Neuron (in vitro differentiated cells): ENCODE results near the gene UTF1.
"Not testable (repeated sequence)": the region's sequence is repeated elsewhere in the genome, so short reads cannot be mapped to it uniquely, and the experiment has no call there.

Source experiments
- H2AFZ ChIP-seq: one replicate; pipeline ENCODE4 v1.6.1; 2013; ENCODE audit warnings: low read depth, mild to moderate bottlenecking, inconsistent platforms, low read length, moderate library complexity
- H3K27me3 ChIP-seq: one replicate; pipeline ENCODE4 v1.6.1; 2013; ENCODE audit warnings: low read length; ENCODE audit not compliant: insufficient read depth
- H3K36me3 ChIP-seq: one replicate; pipeline ENCODE4 v1.6.1; 2013; ENCODE audit warnings: low read length; ENCODE audit not compliant: insufficient read depth
- H3K4me1 ChIP-seq: one replicate; pipeline ENCODE4 v1.6.1; 2013; ENCODE audit warnings: low read length; ENCODE audit not compliant: insufficient read depth
- H3K4me3 ChIP-seq: 2 replicates; pipeline ENCODE4 v1.5.1; 2013; ENCODE audit warnings: mild to moderate bottlenecking, low read length, moderate library complexity
- H3K9me3 ChIP-seq: one replicate; pipeline ENCODE4 v1.6.1; 2013; ENCODE audit warnings: low read length

The UTF1 gene

DNA sequence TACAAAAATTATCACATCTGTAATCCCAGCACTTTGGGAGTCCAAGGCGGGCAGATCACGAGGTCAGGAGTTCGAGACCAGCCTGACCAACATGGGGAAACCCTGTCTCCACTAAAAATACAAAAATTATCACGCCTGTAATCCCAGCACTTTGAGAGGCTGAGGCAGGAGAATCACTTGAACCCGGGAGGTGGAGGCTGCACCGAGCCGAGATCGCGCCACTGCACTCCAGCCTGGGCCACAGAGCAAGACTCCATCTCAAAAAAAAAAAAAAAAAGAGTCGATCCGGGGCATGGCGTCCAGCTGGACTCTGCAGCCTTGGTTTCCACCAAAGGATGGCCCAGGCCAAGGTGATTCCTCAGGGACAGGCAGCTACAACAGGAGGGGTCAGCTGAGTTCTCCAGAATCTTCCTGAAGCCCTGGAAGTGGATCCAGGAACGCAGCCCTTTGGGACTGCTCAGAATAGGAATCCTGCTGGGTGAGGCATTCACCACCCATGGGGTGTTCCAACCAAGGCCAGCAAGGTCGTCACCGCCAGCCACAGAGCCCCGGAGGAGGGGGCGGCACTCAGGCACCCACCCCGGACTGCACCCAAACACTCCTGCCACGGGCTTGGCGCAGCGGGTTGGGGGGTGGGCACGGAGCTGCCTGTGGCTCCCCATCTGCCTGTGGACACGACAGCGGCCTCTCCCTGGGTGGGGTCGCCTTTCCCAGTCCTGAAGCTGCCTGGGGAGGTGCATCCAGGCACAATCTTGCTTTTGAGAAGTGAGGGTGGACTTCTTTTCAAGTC, 12.0 kb upstream of the UTF1 start:
- Histone ChIP-seq H3K27me3 (peaks cover 17% of the 10 kb centered on the region), H3K4me1 (no peaks in the 10 kb centered on the region), H2AFZ (no peak overlapping the region), H3K4me3 (no peak overlapping the region), H3K36me3 (no peaks in the 10 kb centered on the region), H3K9me3 (peaks cover 6% of the 10 kb centered on the region)

DNA sequence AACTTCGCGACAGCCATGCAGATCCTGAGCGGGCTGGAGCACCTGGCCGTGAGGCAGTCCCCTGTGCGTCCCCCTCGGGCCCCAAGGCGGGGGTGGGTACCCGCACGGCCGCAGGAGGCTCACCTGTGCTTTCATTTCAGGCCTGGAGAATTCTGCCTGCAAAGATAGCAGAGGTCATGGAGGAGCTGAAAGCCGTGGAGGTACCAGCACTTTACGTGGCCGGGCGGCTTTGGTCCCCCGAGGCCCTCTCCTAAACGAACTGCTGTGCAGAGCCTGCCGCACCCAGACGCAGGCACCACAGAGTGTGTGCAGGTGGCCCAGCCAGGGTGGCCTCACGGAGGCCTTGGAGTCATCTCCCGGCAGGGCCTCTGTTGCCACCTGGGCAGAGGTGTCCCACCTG, 11.1 kb upstream of the UTF1 start:
- H2AFZ ChIP-seq: no peak overlapping the region
- no peaks in the 10 kb centered on the region for H3K4me1 ChIP-seq
- H3K9me3 ChIP-seq: peaks cover 6% of the 10 kb centered on the region
- H3K27me3 ChIP-seq: peaks cover 17% of the 10 kb centered on the region
- H3K4me3 ChIP-seq: no peak overlapping the region
- H3K36me3 ChIP-seq: no peaks in the 10 kb centered on the region

GRCh38 chr10:133219782-133220181, 10.2 kb upstream of the UTF1 start:
- no peak overlapping the region for H3K4me3 ChIP-seq

DNA sequence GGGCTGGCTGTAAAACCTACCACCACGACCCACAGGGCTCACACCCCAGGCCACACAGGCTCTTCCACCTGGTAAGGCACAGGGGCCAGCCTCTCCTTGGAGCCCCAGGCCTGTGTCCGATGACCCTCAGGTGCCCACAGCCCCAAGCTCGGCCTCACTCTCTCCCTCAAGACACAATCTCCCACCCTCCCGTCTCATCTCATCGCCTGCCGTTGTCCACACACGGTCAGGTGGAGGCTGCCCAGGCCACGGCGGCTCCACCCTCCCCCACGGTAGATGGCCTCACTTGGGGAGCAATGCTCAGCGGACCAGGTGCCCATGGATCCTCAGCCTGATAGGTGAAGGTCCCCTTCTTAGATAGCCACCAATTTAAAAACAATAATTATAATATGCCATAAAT, 8.7 kb upstream of the UTF1 start:
- Histone ChIP-seq H3K4me3 (no peak overlapping the region), H3K27me3 (peaks cover 19% of the 10 kb centered on the region), H3K36me3 (no peaks in the 10 kb centered on the region), H3K9me3 (no peaks in the 10 kb centered on the region), H3K4me1 (peaks cover 10% of the 10 kb centered on the region), H2AFZ (no peak overlapping the region)

More at GRCh38 chr10:133219782-133220181, 10.2 kb upstream of the UTF1 start:
- H3K36me3 ChIP-seq: no peaks in the 10 kb centered on the region
- H2AFZ ChIP-seq: no peak overlapping the region
- H3K9me3 ChIP-seq: peaks cover 6% of the 10 kb centered on the region
- H3K4me1 ChIP-seq: no peaks in the 10 kb centered on the region
- peaks cover 17% of the 10 kb centered on the region for H3K27me3 ChIP-seq

GRCh38 chr10:133221756-133222155, 8.3 kb upstream of the UTF1 start:
- not testable (repeated sequence) for H3K36me3 ChIP-seq, H2AFZ ChIP-seq, H3K4me3 ChIP-seq, H3K9me3 ChIP-seq
- H3K27me3 ChIP-seq: peaks cover 21% of the 10 kb centered on the region
- peaks cover 10% of the 10 kb centered on the region for H3K4me1 ChIP-seq

GRCh38 chr10:133224076-133224475, 5.9 kb upstream of the UTF1 start:
- H3K36me3 ChIP-seq: no peaks in the 10 kb centered on the region
- H3K27me3 ChIP-seq: peaks cover 34% of the 10 kb centered on the region
- peaks cover 10% of the 10 kb centered on the region for H3K4me1 ChIP-seq
- no peak overlapping the region for H3K4me3 ChIP-seq
- H2AFZ ChIP-seq: no peak overlapping the region
- peaks cover 3% of the 10 kb centered on the region for H3K9me3 ChIP-seq

DNA sequence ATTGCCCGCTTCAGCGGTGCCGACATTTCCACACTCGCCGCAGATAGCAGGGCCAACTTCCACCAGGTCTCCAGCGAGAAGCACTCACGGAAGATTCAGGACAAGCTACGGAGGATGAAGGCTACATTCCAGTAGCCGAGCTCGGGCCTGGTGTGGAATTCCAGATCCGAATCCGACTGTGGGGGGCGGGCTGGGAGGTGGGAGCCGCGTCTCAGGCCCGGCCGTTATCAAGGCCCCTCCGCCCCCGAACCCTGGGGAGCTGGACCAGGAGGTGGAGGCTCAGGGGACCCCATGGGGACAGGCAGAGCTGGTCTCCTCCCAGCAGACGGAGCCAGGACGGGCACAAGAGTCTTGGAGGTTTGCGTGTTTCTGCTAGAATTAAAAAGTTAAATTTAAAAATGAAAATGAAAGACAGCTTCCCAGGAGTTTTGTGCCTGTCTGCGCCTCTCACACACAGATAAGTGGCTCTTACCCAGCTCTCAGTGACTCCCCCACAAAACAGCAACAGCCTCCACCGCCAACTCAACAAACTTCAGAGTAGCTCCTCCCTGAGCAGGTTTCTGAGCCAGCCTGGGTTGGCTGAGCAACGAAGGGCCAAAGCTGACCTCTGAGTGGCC, 5.2 kb upstream of the UTF1 start:
- Histone ChIP-seq H3K9me3 (peaks cover 3% of the 10 kb centered on the region), H3K27me3 (peaks cover 34% of the 10 kb centered on the region), H3K4me3 (no peak overlapping the region), H3K4me1 (peaks cover 10% of the 10 kb centered on the region), H2AFZ (no peak overlapping the region), H3K36me3 (no peaks in the 10 kb centered on the region)

GRCh38 chr10:133225707-133226191, 4.3 kb upstream of the UTF1 start:
- no peak overlapping the region for H2AFZ ChIP-seq
- no peak overlapping the region for H3K4me3 ChIP-seq
- H3K36me3 ChIP-seq: no peaks in the 10 kb centered on the region
- peaks cover 37% of the 10 kb centered on the region for H3K27me3 ChIP-seq
- H3K4me1 ChIP-seq: peaks cover 10% of the 10 kb centered on the region
- H3K9me3 ChIP-seq: peaks cover 3% of the 10 kb centered on the region

DNA sequence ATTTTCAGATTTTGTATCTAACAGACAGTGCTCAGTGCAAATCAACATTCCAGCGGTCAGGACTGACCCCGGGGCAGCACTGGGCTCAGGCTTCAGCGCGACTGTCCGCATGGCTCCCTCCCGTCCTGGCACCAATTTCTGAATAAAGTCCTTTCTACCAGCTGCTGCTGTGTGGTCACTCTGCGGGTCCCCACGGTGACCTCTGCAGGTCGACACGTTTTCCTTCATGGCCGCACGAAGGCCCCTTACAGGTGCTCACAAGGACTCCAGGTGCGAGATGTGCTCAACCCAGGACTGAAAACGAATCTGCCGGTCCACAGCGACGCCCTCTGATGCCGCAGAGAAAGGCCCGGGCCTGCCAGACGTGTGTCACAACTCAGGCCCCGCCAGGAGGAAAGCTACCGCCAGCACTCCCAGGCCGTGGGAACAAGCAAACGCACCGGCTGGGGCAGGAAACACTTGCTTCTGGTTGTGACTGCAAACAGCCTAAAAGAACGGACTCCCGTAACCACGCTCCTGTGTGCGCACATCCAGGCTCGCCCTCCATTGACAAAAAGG, 3.7 kb upstream of the UTF1 start:
- no peaks in the 10 kb centered on the region for H3K36me3 ChIP-seq
- H3K4me3 ChIP-seq: no peak overlapping the region
- H2AFZ ChIP-seq: no peak overlapping the region
- H3K9me3 ChIP-seq: peaks cover 3% of the 10 kb centered on the region
- peaks cover 11% of the 10 kb centered on the region for H3K4me1 ChIP-seq
- peaks cover 34% of the 10 kb centered on the region for H3K27me3 ChIP-seq

DNA sequence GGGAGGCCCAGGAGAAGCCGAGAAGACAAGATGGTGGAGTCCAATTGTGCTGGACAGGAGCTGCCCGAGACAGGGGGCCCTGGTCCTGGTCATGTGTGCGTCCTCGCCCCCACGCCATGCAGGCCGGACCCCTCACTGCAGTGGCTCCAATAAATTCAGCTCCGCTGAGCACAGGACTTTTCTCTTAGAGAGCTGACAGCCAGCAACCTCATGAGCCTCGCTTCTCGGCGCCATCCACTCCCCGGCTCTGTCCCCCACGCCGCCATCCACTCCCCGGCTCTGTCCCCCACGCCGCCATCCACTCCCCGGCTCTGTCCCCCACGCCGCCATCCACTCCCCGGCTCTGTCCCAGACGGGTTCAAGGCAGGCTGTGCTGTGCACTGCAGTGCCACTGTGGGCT, 2.8 kb upstream of the UTF1 start:
- Histone ChIP-seq H3K4me1 (peaks cover 14% of the 10 kb centered on the region), H3K36me3 (no peaks in the 10 kb centered on the region), H2AFZ (no peak overlapping the region), H3K4me3 (no peak overlapping the region), H3K9me3 (peaks cover 3% of the 10 kb centered on the region), H3K27me3 (peaks cover 43% of the 10 kb centered on the region)

- peaks cover 5% of the 10 kb centered on the region for H3K9me3 ChIP-seq
- no peak overlapping the region for H3K4me3 ChIP-seq
- H3K4me1 ChIP-seq: peaks cover 14% of the 10 kb centered on the region
- H3K27me3 ChIP-seq: peaks cover 64% of the 10 kb centered on the region
- no peaks in the 10 kb centered on the region for H3K36me3 ChIP-seq
- no peak overlapping the region for H2AFZ ChIP-seq
Measured at GRCh38 chr10:133229265-133230043, 563 bp upstream of the UTF1 start.

- H3K4me3 ChIP-seq: no peak overlapping the region
- peaks cover 9% of the 10 kb centered on the region for H3K4me1 ChIP-seq
- peaks cover 5% of the 10 kb centered on the region for H3K9me3 ChIP-seq
- no peak overlapping the region for H2AFZ ChIP-seq
- H3K27me3 ChIP-seq: peaks cover 70% of the 10 kb centered on the region
- no peaks in the 10 kb centered on the region for H3K36me3 ChIP-seq
Measured at GRCh38 chr10:133230387-133231195, 574 bp downstream of the UTF1 start.
